B cell (primary cell): ENCODE data around the gene HOXD1. TPM values are rescaled to one million over a fixed set of nuclear protein-coding genes. Genes with fewer than 3 reads are reported as not detected.

Source experiments
- ATAC-seq: fragments of 200-7000 bp; cut with Tn5 transposase; one replicate; pipeline ENCODE4 v1.10.0; 2021; ENCODE audit warnings: low read depth, mild to moderate bottlenecking, moderate number of reproducible peaks, moderate library complexity
- CTCF ChIA-PET: fragments of 350-600 bp; sonication (Branson Sonifier 250); formaldehyde crosslinking; loops from one replicate; lab custom pipeline; 2021; ENCODE audit warnings: antibody characterized with exemption, inconsistent platforms; lab: Charles Lee
- POLR2A ChIA-PET: fragments of 350-600 bp; sonication (Branson Sonifier 250); formaldehyde crosslinking; loops from one replicate; lab custom pipeline; 2021; ENCODE audit warnings: antibody characterized with exemption; lab: Charles Lee
- DNase-seq: peaks from one replicate; pipeline ENCODE4 v3.0.0; 2013
- H2AFZ ChIP-seq: 2 replicates; pipeline ENCODE4 v1.6.1; 2012; ENCODE audit warnings: mild to moderate bottlenecking, low read depth, low read length; ENCODE audit not compliant: insufficient read depth, poor library complexity, severe bottlenecking
- H3K27ac ChIP-seq, 2 donors: 1 replicate in 1 of 2; 2 replicates in 1 of 2; pipeline ENCODE4 v1.5.1; 2012 to 2013; ENCODE audit warnings: low read length in 2 of 2, mild to moderate bottlenecking in 2 of 2, moderate library complexity in 1 of 2
- H3K27me3 ChIP-seq, 4 experiments: fragments of 200-600 bp in 1 of 4; sonication (generic) in 1 of 4; replicated peaks in 1 of 4; 1 replicate in 2 of 4; 2 replicates in 2 of 4; pipeline versions ENCODE4 v1.6.1 to v1.7.0; 2013 to 2016; ENCODE audit warnings: low read length in 3 of 4, mild to moderate bottlenecking in 2 of 4, mixed read lengths in 1 of 4, moderate library complexity in 1 of 4; ENCODE audit not compliant: insufficient read depth in 4 of 4, control insufficient read depth in 3 of 4; ENCODE audit errors: control extremely low read depth in 1 of 4
- H3K36me3 ChIP-seq, 2 experiments: replicated peaks in 1 of 2; 1 replicate in 1 of 2; 2 replicates in 1 of 2; pipeline versions ENCODE4 v1.6.1 to v1.7.1; 2013; ENCODE audit warnings: low read length in 1 of 2; ENCODE audit not compliant: insufficient read depth in 2 of 2, control insufficient read depth in 1 of 2; ENCODE audit errors: control extremely low read depth in 1 of 2, extremely low read depth in 1 of 2
- H3K4me1 ChIP-seq, 2 donors: fragments of 200-600 bp in 1 of 2; sonication (generic) in 1 of 2; 1 replicate in 1 of 2; 2 replicates in 1 of 2; pipeline versions ENCODE4 v1.5.1 to v1.6.1; 2013 to 2017; ENCODE audit warnings: low read length in 2 of 2; ENCODE audit not compliant: control insufficient read depth in 2 of 2, insufficient read depth in 2 of 2
- H3K4me2 ChIP-seq: replicated peaks from 2 replicates; pipeline ENCODE3; 2012; ENCODE audit warnings: mild to moderate bottlenecking, low read depth, low read length; ENCODE audit not compliant: poor library complexity, severe bottlenecking
- H3K4me3 ChIP-seq, 5 experiments: fragments of 200-600 bp in 1 of 5; sonication (generic) in 1 of 5; 1 replicate in 3 of 5; 2 replicates in 2 of 5; pipeline versions ENCODE4 v1.5.1 to v1.7.0; 2011 to 2016; ENCODE audit warnings: low read length in 4 of 5, mild to moderate bottlenecking in 4 of 5, low read depth in 2 of 5, control low read depth in 1 of 5, moderate library complexity in 1 of 5; ENCODE audit not compliant: insufficient read depth in 1 of 5; ENCODE audit errors: control extremely low read depth in 1 of 5, extremely low read depth in 1 of 5
- H3K79me2 ChIP-seq: fragments of 200-600 bp; sonication (generic); one replicate; pipeline ENCODE4 v1.6.0; 2016; ENCODE audit warnings: low read length; ENCODE audit not compliant: control insufficient read depth, insufficient read depth
- H3K9ac ChIP-seq: fragments of 200-600 bp; sonication (generic); 2 replicates; pipeline ENCODE4 v1.6.1; 2017; ENCODE audit warnings: mild to moderate bottlenecking, low read length, moderate library complexity
- H3K9me3 ChIP-seq, 3 donors: one replicate each; pipeline versions ENCODE4 v1.6.1 to v1.7.1; 2013; ENCODE audit warnings: low read length in 2 of 3; ENCODE audit not compliant: control insufficient read depth in 2 of 3, insufficient read depth in 1 of 3; ENCODE audit errors: control extremely low read depth in 1 of 3
- H4K20me1 ChIP-seq: 2 replicates; pipeline ENCODE4 v1.6.0; 2012; ENCODE audit warnings: mild to moderate bottlenecking, low read length; ENCODE audit not compliant: insufficient read depth, control insufficient read depth, poor library complexity, severe bottlenecking
- H3K27ac Mint-ChIP-seq: one replicate; pipeline ENCODE4 v1.8.0; 2021; ENCODE audit warnings: mixed read lengths
- H3K27me3 Mint-ChIP-seq: one replicate; pipeline ENCODE4 v1.8.0; 2021; ENCODE audit warnings: mixed read lengths
- H3K4me1 Mint-ChIP-seq: one replicate; pipeline ENCODE4 v1.8.0; 2021; ENCODE audit warnings: mixed read lengths
- H3K4me3 Mint-ChIP-seq: one replicate; pipeline ENCODE4 v1.8.0; 2021; ENCODE audit warnings: mixed read lengths
- H3K9me3 Mint-ChIP-seq: one replicate; pipeline ENCODE4 v1.8.0; 2022; ENCODE audit warnings: mixed read lengths; ENCODE audit not compliant: insufficient read depth
- EZH2 ChIP-seq: IDR thresholded peaks from 2 replicates; pipeline ENCODE4 v1.6.1; 2012; ENCODE audit warnings: borderline replicate concordance, low read depth, mild to moderate bottlenecking, moderate library complexity, low read length; ENCODE audit not compliant: insufficient read depth, poor library complexity, severe bottlenecking
- WGBS: methylation state at CpG from one replicate; pipeline ENCODE4 v1.1.5; 2013; ENCODE audit warnings: missing lambda C conversion rate; ENCODE audit not compliant: insufficient coverage; 5-methylcytosine and 5-hydroxymethylcytosine counted together
- intact Hi-C: fragments of 100-400 bp; cut with micrococcal nuclease; formaldehyde crosslinking; loops from one replicate; pipeline ENCODE4 v1.10.0; 2022
- polyA plus RNA-seq: library from polyadenylated mRNA; depleted of rRNA; stranded (reverse); fragments of >200 nt; gene quantifications from 2 replicates; pipeline ENCODE4 v1.2.3, GENCODE V29; 2012
- total RNA-seq, 2 donors: library from RNA; stranded (reverse); fragments of 120-200 nt in 1 of 2; gene quantifications; 1 replicate in 1 of 2; 2 replicates in 1 of 2; pipeline versions ENCODE4 v1.2.3 to v1.2.4, GENCODE V29; 2013 to 2022
- TF ChIP-seq, protein P1 (sequence below): fragments of 200-600 bp; IDR thresholded peaks from one replicate; pipeline ENCODE4 v1.8.0; 2022; ENCODE audit warnings: antibody characterized with exemption, mild to moderate bottlenecking

Gene HOXD1
- total and polyA plus RNA-seq, 2 donors (not counting 1 experiment from before 2014, with no cell fraction given) = not detected

- no peak overlapping the region for H2AFZ ChIP-seq
- no peaks in the 10 kb centered on the region for H3K79me2 ChIP-seq
- H3K9ac ChIP-seq = no peak overlapping the region
- no peak overlapping the region for H3K4me3 ChIP-seq
- intact Hi-C loops = no loop called here
- H3K27ac Mint-ChIP-seq = no peak overlapping the region
- no CpG with 5 or more reads among the region's 1 CpG for WGBS
- H3K4me2 ChIP-seq = no peak overlapping the region
- POLR2A ChIA-PET = no interaction called here
- peaks cover 74% of the 10 kb centered on the region for H3K27me3 Mint-ChIP-seq
- no peaks in the 10 kb centered on the region for H3K36me3 ChIP-seq
- H3K9me3 ChIP-seq = peaks cover 0 to 32% (median 0%) of the 10 kb centered on the region in 3 donors
- H3K27ac ChIP-seq = no peak overlapping the region
- ATAC-seq = no peak
- H3K9me3 Mint-ChIP-seq = no peaks in the 10 kb centered on the region
- peaks cover 0 to 71% (median 51%) of the 10 kb centered on the region in 4 experiments for H3K27me3 ChIP-seq
- CTCF ChIA-PET = no interaction called here
- no peak for DNase-seq
- H3K4me3 Mint-ChIP-seq = no peak overlapping the region
- H4K20me1 ChIP-seq = no peaks in the 10 kb centered on the region
- peaks cover 2% of the 10 kb centered on the region for H3K4me1 Mint-ChIP-seq
- peaks cover 0 to 4% of the 10 kb centered on the region in 2 donors for H3K4me1 ChIP-seq
- TF ChIP-seq EZH2 = no peak
- TF ChIP-seq, protein P1, sequence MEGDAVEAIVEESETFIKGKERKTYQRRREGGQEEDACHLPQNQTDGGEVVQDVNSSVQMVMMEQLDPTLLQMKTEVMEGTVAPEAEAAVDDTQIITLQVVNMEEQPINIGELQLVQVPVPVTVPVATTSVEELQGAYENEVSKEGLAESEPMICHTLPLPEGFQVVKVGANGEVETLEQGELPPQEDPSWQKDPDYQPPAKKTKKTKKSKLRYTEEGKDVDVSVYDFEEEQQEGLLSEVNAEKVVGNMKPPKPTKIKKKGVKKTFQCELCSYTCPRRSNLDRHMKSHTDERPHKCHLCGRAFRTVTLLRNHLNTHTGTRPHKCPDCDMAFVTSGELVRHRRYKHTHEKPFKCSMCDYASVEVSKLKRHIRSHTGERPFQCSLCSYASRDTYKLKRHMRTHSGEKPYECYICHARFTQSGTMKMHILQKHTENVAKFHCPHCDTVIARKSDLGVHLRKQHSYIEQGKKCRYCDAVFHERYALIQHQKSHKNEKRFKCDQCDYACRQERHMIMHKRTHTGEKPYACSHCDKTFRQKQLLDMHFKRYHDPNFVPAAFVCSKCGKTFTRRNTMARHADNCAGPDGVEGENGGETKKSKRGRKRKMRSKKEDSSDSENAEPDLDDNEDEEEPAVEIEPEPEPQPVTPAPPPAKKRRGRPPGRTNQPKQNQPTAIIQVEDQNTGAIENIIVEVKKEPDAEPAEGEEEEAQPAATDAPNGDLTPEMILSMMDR = no peak
Measured at GRCh38 chr2:176170602-176171305, 17.7 kb upstream of the HOXD1 start.

- H2AFZ ChIP-seq = no peak overlapping the region
- H3K9me3 ChIP-seq = peaks cover 0 to 32% (median 0%) of the 10 kb centered on the region in 3 donors
- H3K9me3 Mint-ChIP-seq = no peaks in the 10 kb centered on the region
- ATAC-seq = no peak
- peaks cover 74% of the 10 kb centered on the region for H3K27me3 Mint-ChIP-seq
- peaks cover 0 to 4% of the 10 kb centered on the region in 2 donors for H3K4me1 ChIP-seq
- CTCF ChIA-PET = no interaction called here
- no peaks in the 10 kb centered on the region for H3K36me3 ChIP-seq
- TF ChIP-seq, protein P1 = no peak
- no peak for TF ChIP-seq EZH2
- H3K27ac ChIP-seq = no peak overlapping the region
- H4K20me1 ChIP-seq = no peaks in the 10 kb centered on the region
- peaks cover 0 to 72% (median 50%) of the 10 kb centered on the region in 4 experiments for H3K27me3 ChIP-seq
- intact Hi-C loops = no loop called here
- 14% methylated on average over 48 of the region's 51 CpGs for WGBS
- H3K4me2 ChIP-seq = no peak overlapping the region
- H3K4me1 Mint-ChIP-seq = peaks cover 2% of the 10 kb centered on the region
- no peak overlapping the region for H3K4me3 ChIP-seq
- DNase-seq = no peak
- POLR2A ChIA-PET = no interaction called here
- no peak overlapping the region for H3K4me3 Mint-ChIP-seq
- H3K27ac Mint-ChIP-seq = no peak overlapping the region
- H3K79me2 ChIP-seq = no peaks in the 10 kb centered on the region
- H3K9ac ChIP-seq = no peak overlapping the region
Measured at GRCh38 chr2:176171351-176172006, 17.0 kb upstream of the HOXD1 start.
